DOHH2 (cell line): ENCODE data around the gene MIEN1.

Experiments
- H3F3A ChIP-seq: fragments of 200-600 bp; sonication (generic), shearing (Covaris generic); 2 replicates; pipeline ENCODE4 v1.6.0; 2016; ENCODE audit warnings: antibody characterized with exemption, mild to moderate bottlenecking; ENCODE audit not compliant: control insufficient read depth, insufficient read depth
- H3K27ac ChIP-seq: fragments of 200-600 bp; sonication (generic); 2 replicates; pipeline ENCODE4 v1.5.1; 2014; ENCODE audit warnings: low read depth, mild to moderate bottlenecking, low read length, moderate library complexity
- H3K27me3 ChIP-seq: fragments of 200-600 bp; sonication (generic); 2 replicates; pipeline ENCODE4 v1.6.1; 2014; ENCODE audit warnings: mild to moderate bottlenecking, low read length, mixed read lengths; ENCODE audit not compliant: control insufficient read depth
- H3K36me3 ChIP-seq: fragments of 200-600 bp; sonication (generic); 2 replicates; pipeline ENCODE4 v1.6.1; 2014; ENCODE audit warnings: mild to moderate bottlenecking, low read length, moderate library complexity, mixed read lengths; ENCODE audit not compliant: control insufficient read depth
- H3K4me1 ChIP-seq: fragments of 200-600 bp; sonication (generic); 2 replicates; pipeline ENCODE4 v1.6.1; 2014; ENCODE audit warnings: mild to moderate bottlenecking, low read length, mixed read lengths; ENCODE audit not compliant: control insufficient read depth
- H3K4me2 ChIP-seq: fragments of 200-600 bp; sonication (generic); 2 replicates; pipeline ENCODE4 v1.6.0; 2014; ENCODE audit warnings: mild to moderate bottlenecking, low read length, moderate library complexity
- H3K4me3 ChIP-seq: fragments of 200-600 bp; sonication (generic); 2 replicates; pipeline ENCODE4 v1.5.1; 2014; ENCODE audit warnings: mild to moderate bottlenecking, low read length, mixed read lengths
- H3K79me2 ChIP-seq: fragments of 200-600 bp; sonication (generic); 2 replicates; pipeline ENCODE4 v1.6.1; 2014; ENCODE audit warnings: mild to moderate bottlenecking, low read length, mixed read lengths; ENCODE audit not compliant: control insufficient read depth
- H3K9me2 ChIP-seq: fragments of 200-600 bp; sonication (generic); replicated peaks from 2 replicates; pipeline ENCODE4 v1.6.1; 2014; ENCODE audit warnings: mild to moderate bottlenecking, low read length, mixed read lengths; ENCODE audit not compliant: control insufficient read depth
- H3K9me3 ChIP-seq: fragments of 200-600 bp; sonication (generic); 2 replicates; pipeline ENCODE4 v1.6.1; 2014; ENCODE audit warnings: antibody characterized with exemption, low read length, mixed read lengths; ENCODE audit not compliant: control insufficient read depth, insufficient read depth
- H4K20me1 ChIP-seq: fragments of 200-600 bp; sonication (generic); 2 replicates; pipeline ENCODE4 v1.6.0; 2014; ENCODE audit warnings: low read depth, mild to moderate bottlenecking, antibody characterized with exemption, low read length, moderate library complexity; ENCODE audit not compliant: control insufficient read depth, insufficient read depth
- CTCF ChIP-seq: fragments of 200-600 bp; sonication (generic); IDR thresholded peaks from one replicate; pipeline ENCODE4 v1.5.1; 2014; ENCODE audit warnings: antibody characterized with exemption, mild to moderate bottlenecking, low read depth, low read length; ENCODE audit not compliant: poor library complexity, severe bottlenecking
- EZH2phosphoT487 ChIP-seq: fragments of 200-600 bp; sonication (generic); IDR thresholded peaks from 2 replicates; pipeline ENCODE4 v1.6.1; 2017; ENCODE audit warnings: borderline replicate concordance, mild to moderate bottlenecking, antibody characterized with exemption, low read length, moderate library complexity, mixed read lengths

Gene MIEN1

DNA sequence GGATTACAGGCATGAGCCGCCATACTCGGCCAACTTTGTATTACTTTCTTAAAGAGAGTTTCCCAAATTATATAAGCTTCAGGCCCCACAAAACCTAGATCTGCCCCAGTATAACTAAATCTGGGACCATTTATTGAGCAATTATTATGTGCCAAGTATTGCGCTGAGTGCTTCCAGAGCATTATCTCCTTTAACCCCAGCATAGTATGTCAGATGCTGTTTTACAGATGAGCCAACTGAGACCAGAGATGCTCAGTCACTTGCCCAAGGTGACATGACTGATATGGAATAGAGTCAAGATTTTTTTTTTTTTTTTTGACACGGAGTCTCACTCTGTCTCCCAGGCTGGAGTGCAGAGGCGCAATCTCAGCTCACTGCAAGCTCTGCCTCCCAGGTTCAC lies 32.4 kb downstream of the MIEN1 start:
- Histone ChIP-seq H3K9me2 (no peaks in the 10 kb centered on the region), H3K4me3 (no peak overlapping the region), H3K4me2 (no peak overlapping the region), H3K27ac (no peak overlapping the region), H3K27me3 (peaks cover 19% of the 10 kb centered on the region), H3K79me2 (no peaks in the 10 kb centered on the region), H4K20me1 (no peaks in the 10 kb centered on the region), H3K4me1 (no peaks in the 10 kb centered on the region), H3K9me3 (no peaks in the 10 kb centered on the region), H3K36me3 (no peaks in the 10 kb centered on the region), H3F3A (0 out of 2 replicates have a peak, but pooled peaks cover 2% of the 10 kb centered on the region)
- TF ChIP-seq CTCF: no peak
- TF ChIP-seq EZH2phosphoT487: no peak

DNA sequence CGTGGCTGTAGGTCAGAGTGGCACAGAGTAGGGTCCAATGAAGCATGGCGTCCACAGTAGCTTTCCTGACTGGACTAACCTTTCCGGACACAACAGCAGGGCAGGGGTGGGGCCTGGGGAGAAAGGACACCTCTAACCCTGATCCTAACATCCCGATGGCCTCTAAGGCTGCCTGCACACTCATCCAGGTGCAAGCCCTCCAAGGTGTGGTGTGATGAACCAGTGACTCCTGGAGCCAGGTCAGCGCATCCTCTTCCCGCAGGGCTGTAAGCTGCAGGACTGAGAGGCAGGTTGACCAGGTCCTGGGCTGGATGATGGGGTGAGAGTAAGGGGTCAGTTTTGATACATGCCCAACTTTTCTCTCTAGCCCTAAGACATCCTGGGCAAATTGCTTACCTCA lies 33.6 kb downstream of the MIEN1 start:
- Histone ChIP-seq H3K27ac (no peak overlapping the region), H3F3A (no peaks in the 10 kb centered on the region), H3K9me3 (no peaks in the 10 kb centered on the region), H4K20me1 (no peaks in the 10 kb centered on the region), H3K79me2 (no peaks in the 10 kb centered on the region), H3K9me2 (no peaks in the 10 kb centered on the region), H3K27me3 (peaks cover 15% of the 10 kb centered on the region), H3K36me3 (no peaks in the 10 kb centered on the region), H3K4me1 (no peaks in the 10 kb centered on the region), H3K4me3 (no peak overlapping the region), H3K4me2 (no peak overlapping the region)
- TF ChIP-seq CTCF (no peak), EZH2phosphoT487 (no peak)

DNA sequence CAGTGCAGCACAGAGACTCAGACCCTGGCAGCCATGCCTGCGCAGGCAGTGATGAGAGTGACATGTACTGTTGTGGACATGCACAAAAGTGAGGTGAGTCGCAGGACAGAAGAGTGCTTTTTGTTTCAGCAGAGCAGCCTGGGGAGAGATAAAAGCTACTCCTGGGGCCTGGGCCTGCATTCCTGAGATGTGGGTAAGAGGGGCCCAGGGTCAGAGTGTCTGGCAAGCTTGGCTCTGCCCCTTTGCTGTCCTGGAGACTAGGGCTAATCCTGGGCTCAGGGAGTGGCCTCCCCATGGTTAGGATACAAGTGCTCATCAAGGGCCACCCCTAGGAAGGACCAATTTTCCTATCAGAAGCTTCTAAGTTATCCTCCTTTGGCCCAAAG lies 35.2 kb downstream of the MIEN1 start:
- no peaks in the 10 kb centered on the region for H3K9me2 ChIP-seq
- no peaks in the 10 kb centered on the region for H3F3A ChIP-seq
- no peaks in the 10 kb centered on the region for H3K27me3 ChIP-seq
- no peak for TF ChIP-seq CTCF
- H3K9me3 ChIP-seq: no peaks in the 10 kb centered on the region
- no peaks in the 10 kb centered on the region for H3K36me3 ChIP-seq
- H3K4me1 ChIP-seq: no peaks in the 10 kb centered on the region
- H3K27ac ChIP-seq: no peak overlapping the region
- no peaks in the 10 kb centered on the region for H4K20me1 ChIP-seq
- H3K4me3 ChIP-seq: no peak overlapping the region
- H3K79me2 ChIP-seq: no peaks in the 10 kb centered on the region
- H3K4me2 ChIP-seq: no peak overlapping the region

- Histone ChIP-seq H3K4me3 (no peak overlapping the region), H3K9me2 (no peaks in the 10 kb centered on the region), H3K4me1 (no peaks in the 10 kb centered on the region), H3K27me3 (no peaks in the 10 kb centered on the region), H4K20me1 (no peaks in the 10 kb centered on the region), H3K36me3 (no peaks in the 10 kb centered on the region), H3K9me3 (no peaks in the 10 kb centered on the region), H3K79me2 (no peaks in the 10 kb centered on the region), H3F3A (no peaks in the 10 kb centered on the region), H3K4me2 (no peak overlapping the region), H3K27ac (no peak overlapping the region)
- no peak for TF ChIP-seq EZH2phosphoT487
- no peak for TF ChIP-seq CTCF
These were observed 35.7 kb downstream of the MIEN1 start for GRCh38 chr17:39694593-39694992.
